Lower leg skin (tissue), 3 donors: ENCODE measurements around the gene SHROOM2.

ENCODE experiments used
- POLR2A ChIP-seq, 2 donors: fragments of 450-650 bp; IDR thresholded peaks; one replicate each; pipeline ENCODE4 v1.6.1; 2016 to 2017; ENCODE audit warnings: antibody characterized with exemption in 2 of 2, mild to moderate bottlenecking in 1 of 2, moderate library complexity in 1 of 2
- TF ChIP-seq, protein P1 (sequence below), 3 donors: fragments of 450-650 bp; IDR thresholded peaks; one replicate each; pipeline ENCODE4 v1.5.1; 2016; ENCODE audit warnings: antibody characterized with exemption in 3 of 3, mild to moderate bottlenecking in 3 of 3, moderate library complexity in 2 of 3

GRCh38 chrX:9807355-9808182, 21.3 kb downstream of the SHROOM2 start:
- TF ChIP-seq, protein P1, sequence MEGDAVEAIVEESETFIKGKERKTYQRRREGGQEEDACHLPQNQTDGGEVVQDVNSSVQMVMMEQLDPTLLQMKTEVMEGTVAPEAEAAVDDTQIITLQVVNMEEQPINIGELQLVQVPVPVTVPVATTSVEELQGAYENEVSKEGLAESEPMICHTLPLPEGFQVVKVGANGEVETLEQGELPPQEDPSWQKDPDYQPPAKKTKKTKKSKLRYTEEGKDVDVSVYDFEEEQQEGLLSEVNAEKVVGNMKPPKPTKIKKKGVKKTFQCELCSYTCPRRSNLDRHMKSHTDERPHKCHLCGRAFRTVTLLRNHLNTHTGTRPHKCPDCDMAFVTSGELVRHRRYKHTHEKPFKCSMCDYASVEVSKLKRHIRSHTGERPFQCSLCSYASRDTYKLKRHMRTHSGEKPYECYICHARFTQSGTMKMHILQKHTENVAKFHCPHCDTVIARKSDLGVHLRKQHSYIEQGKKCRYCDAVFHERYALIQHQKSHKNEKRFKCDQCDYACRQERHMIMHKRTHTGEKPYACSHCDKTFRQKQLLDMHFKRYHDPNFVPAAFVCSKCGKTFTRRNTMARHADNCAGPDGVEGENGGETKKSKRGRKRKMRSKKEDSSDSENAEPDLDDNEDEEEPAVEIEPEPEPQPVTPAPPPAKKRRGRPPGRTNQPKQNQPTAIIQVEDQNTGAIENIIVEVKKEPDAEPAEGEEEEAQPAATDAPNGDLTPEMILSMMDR (IDR thresholded peaks at IDR 0.05), result no peak
- TF ChIP-seq POLR2A (IDR thresholded peaks at IDR 0.05), result no peak
